G401 (cell line): Measurements from ENCODE around the gene ELK3. TPM values are rescaled to one million over a fixed set of nuclear protein-coding genes. Genes with fewer than 3 reads are reported as not detected.

Experiments
- DNase-seq: peaks from one replicate; pipeline ENCODE4 v3.0.0-alpha.2; 2015; ENCODE audit warnings: low spot score
- in situ Hi-C: cut with HindIII; loops from 2 replicates; pipeline ENCODE4 v1.10.0; 2016; ENCODE audit warnings: low sequenced_read_pairs, mixed read lengths
- total RNA-seq: library from RNA; depleted of rRNA; stranded (reverse); fragments of >200 nt; shearing (Covaris generic); gene quantifications from 2 replicates; pipeline ENCODE4 v1.2.3, GENCODE V29; 2014

The ELK3 gene
- total RNA-seq, 1 experiment from 2014 or later: 12.4 TPM

DNA sequence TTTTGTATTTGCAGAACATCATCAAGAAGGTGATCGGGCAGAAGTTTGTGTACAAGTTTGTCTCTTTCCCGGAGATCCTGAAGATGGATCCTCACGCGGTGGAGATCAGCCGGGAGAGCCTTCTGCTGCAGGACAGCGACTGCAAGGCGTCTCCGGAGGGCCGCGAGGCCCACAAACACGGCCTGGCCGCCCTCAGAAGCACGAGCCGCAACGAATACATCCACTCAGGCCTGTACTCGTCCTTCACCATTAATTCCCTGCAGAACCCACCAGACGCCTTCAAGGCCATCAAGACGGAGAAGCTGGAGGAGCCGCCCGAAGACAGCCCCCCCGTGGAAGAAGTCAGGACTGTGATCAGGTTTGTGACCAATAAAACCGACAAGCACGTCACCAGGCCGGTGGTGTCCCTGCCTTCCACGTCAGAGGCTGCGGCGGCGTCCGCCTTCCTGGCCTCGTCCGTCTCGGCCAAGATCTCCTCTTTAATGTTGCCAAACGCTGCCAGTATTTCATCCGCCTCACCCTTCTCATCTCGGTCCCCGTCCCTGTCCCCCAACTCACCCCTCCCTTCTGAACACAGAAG lies 52.8 kb downstream of the ELK3 start:
- DNase-seq: no peak
- in situ Hi-C loops: no loop called here

DNA sequence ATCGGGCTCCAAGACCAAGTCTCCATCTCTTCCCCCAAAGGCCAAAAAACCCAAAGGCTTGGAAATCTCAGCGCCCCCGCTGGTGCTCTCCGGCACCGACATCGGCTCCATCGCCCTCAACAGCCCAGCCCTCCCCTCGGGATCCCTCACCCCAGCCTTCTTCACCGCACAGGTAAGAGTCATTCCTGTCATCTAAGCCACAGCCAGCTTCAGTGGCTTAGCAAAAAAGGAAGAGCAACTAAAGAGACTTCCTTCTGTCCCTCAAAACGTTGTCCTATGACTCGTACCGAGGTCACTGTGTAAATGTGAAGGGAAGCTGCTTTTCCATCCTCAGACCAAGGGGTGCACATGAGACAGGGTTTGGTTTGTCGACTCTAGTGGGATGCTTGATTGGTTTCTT lies 53.4 kb downstream of the ELK3 start:
- in situ Hi-C loops: no loop called here

DNA sequence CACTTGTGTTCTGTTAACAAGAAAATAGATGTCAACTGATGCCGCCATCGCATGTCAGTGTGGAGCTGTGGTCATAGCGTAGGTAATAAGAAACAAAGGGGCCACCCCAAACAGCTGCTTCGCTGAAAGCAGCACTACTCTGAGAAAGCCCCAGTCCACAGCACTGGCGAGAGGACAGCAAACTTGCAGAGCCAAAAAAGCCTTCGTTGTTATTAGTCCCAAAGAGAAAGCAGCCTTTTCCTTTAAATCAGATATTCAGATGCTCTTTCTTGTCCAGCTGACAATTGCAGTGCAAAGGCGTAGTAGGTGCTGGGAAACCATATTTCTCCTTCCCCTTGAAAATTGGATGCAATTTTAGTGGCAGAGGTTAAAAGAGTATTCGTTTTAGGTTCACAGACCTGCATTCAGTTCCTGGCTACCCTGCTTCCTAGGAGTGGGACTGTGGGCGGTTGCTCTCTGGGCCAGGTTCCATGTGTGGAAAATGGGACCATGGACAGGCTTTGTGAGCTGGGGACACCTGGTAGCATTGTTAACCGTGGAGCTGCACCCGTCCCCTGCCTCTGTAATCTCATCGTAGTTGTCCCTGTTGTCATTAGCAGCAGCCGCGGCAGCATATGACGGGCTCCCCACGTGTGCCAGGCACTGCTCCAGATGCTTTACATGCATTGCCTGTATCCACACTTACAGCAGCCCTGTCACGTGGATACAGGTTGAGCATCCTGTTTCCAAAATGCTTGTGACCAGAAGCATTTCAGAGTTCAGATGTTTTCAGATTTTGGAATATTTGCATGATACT lies 54.2 kb downstream of the ELK3 start:
- in situ Hi-C loops: no loop called here
- DNase-seq: peak; percentile 49

More for the DNA sequence above, 53.4 kb downstream of the ELK3 start:
- no peak for DNase-seq

DNA sequence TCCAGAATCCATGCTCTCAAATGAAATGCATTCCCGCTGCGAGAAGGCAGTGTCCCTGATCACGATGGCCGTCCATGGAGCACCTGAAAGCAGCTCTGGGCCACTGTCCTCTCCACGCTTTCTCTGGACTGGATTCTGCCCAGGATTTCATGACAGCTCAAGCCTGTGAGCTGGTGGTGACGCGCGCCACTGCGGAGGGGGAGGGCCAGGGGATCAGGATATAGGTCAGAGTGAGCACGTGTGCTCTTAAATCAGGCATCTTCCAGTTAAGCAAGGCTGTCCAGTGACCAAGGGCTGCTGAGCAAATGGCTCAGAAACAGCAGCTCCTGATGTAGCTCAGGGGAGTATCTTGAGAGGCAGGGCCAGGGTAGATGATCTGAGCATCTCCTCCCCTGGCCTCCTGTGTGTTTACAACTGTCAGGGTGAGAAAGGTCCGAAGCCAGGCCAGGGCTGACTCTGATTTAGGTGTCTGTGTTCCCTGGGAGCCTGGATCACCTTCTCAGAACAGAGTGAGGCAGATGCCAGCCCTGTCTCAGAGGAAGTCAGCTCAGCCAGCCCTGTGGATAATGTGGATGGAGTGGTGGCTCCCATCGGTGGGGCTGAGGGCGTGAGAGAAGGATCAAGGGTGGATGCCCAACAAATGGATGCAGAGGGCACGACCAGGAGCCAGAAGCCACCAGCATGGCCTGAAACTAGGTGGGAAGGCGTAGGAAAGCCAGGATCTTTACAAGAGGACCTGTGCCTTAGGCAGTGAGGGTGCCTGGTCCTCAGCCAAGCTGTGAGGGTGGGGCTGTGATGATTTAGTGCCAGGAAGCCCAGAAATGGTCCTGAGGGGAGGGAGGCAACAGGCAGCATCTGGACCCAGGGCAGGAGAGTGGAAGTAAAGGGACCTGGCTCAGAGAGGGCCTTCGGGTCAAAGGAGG lies 55.3 kb downstream of the ELK3 start:
- peak; percentile 85 for DNase-seq
- in situ Hi-C loops: no loop called here

DNA sequence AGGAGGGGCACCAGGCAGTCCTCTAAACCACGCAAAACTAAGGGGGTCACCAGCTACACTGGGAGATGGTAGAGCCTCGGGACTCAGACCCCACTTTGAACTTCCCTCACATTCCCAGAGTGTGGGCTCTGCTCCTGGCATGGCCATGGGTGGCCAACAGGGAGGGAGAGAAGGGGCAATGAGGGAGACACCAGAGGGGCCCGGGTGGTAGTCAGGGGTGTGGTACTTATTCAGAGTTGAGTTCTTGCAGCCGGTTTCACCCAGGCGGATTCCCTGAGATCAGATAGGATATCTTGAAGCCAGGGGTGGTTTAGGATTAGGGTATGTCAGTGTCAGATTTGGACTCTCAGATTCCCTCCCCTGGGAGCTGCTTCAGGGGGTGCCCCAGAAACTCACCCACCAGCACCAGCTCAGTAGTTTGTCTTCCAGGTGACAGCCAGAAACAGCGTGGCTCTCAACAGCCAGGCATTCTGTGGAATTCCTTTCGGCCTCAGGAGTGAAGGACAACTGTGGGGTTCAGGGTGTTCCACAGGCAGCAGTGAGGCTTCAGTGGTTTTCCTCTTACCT lies 56.0 kb downstream of the ELK3 start:
- in situ Hi-C loops: no loop called here
- no peak for DNase-seq

DNA sequence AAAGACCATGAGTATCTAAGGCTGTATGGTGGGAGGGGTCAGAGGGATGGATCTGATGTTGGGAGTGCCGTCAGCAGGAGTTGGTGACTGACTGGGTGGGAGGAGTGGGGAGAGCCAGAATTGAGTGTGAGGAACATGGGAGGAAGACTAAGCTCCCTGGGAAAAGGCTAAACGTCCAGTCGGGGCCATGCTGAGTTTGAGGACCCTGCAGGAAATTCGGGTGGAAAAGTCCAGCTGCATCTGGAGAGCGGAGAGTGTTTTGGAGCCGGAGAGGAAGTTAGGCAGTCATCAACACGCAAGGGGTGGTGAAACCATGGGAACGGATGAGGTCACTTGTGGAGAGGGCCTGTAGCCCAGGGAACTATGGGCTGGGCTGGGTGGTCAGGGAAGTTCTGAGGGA lies 60.9 kb downstream of the ELK3 start:
- in situ Hi-C loops: no loop called here
- no peak for DNase-seq

DNA sequence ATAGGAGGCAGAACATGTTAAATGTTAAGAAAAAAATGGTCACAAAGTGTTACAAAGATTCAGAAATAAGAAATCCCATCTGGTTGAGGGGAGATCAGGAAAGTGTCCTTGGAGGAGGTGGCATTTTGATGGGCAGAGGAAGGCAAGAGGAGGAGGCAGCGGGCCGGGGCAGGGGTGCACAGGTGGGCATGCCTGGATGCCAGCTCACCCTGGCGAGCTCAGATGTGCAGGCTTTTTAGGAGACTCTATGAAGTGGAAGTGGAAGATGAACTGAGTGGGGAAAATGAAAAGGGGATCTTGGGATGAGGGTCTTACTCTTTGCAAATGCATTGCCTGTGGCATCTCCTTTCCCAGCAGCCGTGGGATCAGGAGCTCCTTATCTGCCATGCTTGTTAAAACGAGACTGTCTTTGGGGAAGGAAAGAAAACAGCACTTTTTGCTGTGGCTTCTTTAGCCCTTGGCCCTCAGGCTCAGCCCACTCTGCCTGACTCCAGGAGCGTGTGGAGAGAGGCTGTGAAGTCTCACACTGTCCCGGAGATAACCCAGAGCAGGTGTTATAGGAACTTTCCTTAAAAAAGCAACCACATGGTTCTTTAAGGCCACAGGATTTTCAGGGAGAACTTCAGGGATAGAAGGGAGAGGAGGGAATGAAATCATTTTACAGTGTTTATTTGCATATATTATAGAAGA lies 62.6 kb downstream of the ELK3 start:
- in situ Hi-C loops: no loop called here

DNA sequence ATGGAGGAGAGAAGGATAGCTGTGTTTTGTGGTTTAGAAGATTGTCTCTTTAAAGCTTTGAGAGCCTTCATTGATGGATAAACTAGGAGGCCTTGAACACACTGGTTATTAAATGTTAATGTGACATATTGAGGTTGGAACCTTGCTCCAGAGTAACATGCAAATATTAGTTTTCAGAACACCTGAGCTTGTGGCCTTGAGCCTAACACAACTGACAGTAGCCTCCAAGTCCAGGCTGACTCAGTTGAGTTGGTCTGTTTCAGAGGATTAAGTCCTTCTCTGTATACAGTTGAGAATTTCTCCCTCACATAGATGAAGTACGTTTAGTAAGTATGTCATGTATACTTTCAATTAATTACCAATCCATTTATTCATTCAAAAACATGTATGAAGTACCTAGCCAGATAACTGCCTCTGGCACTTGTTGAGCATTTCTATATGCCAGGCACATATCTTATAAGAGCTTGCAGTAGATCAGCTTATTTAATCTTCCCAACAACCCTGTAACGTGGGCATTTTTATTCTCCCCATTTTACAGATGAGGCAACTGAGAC lies 63.5 kb downstream of the ELK3 start:
- in situ Hi-C loops: no loop called here
- no peak for DNase-seq

More for the DNA sequence above, 62.6 kb downstream of the ELK3 start:
- no peak for DNase-seq

DNA sequence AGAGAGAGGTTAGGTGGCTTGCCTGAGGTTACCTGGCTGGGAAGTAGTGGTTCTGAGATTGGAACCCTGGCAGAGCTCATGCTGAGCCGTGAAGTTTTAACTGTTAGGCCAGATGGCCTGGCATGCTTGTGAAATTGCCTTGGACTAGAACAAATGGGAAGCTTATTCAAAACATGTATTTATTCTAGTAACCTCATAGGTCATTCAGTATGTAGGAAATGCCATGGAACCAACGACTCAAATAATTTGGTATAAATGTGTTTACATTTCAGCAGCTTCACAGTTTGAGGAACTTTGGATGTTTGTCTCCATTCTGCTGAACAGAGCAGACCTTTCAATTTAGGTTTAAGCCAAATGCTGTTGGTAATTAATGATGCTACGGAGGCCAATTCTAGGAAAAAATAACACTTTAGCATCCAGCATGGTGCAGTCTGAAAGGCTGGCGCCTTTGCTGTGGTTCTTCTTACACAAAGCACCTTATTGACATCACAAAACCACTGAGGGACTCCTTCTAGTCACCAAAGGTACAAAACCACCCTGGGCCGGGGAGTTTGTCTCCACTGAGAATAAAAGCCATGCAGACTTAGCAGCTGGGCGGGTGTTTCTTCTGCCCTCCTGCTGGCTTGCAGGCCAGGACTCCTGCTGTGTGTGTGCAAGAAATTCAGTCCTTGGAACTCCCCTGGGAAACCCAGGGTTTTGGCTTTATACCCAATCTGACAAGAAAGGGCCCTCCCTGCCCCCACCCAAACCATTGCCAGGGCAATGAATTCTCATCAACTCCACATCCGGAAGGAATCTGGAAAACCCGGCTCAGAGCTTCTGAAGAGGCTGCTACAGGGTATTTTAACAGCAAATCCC lies 64.2 kb downstream of the ELK3 start:
- in situ Hi-C loops: no loop called here
- peak; percentile 79 for DNase-seq

DNA sequence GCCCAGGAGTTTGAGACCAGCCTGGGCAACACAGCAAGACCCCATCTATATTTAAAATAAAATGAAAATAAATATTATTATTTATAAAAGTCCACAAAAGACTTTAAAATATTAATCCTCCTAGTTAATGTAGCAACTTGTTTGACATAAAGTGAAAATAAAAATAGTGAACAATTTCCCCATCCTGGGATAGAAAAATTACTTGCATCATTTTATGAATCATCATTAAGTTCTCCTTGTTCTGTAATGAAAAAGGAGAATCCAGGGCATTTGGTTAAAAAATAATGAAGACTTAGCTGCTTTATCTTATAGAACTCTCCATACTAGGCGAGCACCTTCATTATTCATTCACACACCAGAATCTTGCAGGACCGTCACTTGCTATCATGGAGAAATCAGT lies 66.1 kb downstream of the ELK3 start:
- DNase-seq: no peak
- in situ Hi-C loops: no loop called here

DNA sequence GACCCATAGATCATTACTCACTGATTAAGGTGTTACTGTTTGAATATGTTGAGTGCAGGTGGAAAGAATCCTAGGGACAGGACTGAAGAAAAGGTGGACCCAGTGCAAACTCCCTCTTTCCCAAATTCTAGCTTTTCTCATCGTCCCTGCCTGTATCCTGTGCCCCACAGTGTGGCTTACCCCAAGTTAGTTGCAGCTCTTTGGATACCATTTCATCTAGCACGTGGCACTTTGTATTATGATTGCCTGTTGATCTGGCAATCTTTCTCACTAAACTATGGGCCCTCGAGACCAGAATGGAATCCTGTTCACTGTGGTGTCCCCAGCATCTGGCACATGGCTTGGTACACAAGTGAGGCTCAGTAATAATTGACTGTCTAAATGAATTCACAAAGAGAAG lies 66.5 kb downstream of the ELK3 start:
- in situ Hi-C loops: no loop called here
- no peak for DNase-seq

DNA sequence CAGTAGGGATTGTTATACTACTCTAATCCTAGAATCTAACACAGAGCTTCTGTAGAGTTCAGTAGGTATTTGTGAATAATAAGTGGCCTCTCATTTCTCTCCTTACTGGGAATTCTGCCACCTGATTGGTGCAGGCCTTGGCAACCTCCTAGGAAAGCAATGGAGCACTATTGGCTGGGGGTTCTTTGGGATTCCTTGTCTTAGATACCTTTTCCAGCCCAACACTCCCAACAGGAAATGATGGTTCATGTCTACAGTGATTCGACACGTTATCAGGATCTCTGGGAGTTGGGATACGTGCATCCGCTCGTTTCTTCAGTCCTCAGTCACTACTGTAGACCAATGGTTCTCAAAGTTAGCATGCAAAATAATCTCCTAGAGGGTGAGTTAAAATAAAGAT lies 67.4 kb downstream of the ELK3 start:
- in situ Hi-C loops: no loop called here

DNA sequence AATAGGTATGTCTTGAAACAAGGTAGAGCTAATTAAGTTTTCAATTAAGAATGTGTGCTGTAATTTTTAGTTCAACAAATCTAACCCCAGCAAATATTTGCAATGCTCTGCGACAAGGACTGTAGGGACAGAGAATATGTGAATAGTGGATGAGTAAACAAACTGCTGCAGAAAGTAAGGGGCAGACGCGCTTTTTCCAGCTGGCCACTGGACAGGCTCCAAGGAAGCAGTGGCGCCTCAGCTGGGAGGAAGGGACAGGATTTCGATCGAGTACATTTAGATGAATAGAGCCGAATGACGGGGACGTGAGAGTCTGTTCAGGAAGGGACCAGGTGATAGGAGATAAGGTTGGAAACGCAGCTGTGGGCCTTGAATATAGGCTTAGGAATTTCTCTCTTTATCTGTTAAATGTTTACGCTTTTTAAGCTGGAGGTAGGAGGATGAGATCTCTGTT lies 69.3 kb downstream of the ELK3 start:
- in situ Hi-C loops: no loop called here
- no peak for DNase-seq

More for the DNA sequence above, 67.4 kb downstream of the ELK3 start:
- DNase-seq: no peak

DNA sequence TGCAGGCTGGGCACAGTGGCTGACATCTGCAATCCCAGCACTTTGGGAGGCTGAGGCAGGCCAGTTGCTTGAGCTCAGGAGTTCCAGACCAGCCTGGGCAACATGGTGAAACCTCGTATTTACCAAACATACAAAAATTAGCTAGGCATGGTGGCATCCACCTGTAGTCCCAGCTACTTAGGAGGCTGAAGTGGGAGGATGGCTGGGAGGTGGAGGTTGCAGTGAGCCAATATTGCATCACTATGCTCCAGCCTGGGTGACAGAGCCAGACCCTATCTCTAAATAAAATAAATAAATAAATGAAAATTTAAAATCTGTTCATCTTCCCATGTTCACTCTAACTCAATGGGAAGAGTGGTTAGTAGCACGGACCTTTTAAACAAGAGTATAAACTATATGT lies 71.2 kb downstream of the ELK3 start:
- DNase-seq: no peak
- in situ Hi-C loops: no loop called here

DNA sequence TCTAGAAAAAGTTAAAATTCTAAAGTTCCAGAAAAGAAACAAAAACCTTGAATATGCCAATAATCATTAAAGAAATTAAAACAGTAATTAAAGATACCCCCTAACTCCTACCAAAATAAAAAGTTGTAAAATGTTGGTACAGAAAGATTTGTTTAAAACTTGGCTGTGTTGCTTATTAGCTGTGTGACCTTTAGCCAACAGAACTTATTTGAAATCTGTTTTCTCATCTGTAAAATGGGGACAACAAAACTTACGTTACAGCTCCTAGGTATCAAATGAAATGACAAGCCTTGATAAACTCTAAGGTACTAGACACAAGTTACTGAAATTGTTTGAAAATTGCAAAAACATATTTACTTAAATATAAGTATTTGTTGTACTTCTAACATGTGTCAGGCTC lies 71.7 kb downstream of the ELK3 start:
- in situ Hi-C loops: no loop called here
- DNase-seq: no peak

DNA sequence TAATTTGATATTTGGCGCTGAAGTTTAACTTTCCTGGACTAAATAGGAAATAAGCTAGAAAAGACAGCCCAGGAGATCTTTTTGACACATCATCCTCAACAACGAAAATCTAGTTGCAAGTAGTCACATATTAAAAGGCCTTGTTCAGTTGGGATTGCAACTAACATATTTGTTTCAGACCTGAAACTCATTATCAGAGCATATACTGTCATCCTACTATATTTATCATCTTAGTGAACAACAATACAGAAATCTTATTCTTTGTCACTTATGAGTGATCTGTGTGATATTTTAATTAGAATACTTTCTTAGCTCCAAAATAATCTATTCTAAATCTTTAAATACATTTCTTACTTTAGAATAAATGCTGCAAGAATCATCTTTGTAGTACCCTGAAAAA lies 72.1 kb downstream of the ELK3 start:
- DNase-seq: no peak
- in situ Hi-C loops: no loop called here

DNA sequence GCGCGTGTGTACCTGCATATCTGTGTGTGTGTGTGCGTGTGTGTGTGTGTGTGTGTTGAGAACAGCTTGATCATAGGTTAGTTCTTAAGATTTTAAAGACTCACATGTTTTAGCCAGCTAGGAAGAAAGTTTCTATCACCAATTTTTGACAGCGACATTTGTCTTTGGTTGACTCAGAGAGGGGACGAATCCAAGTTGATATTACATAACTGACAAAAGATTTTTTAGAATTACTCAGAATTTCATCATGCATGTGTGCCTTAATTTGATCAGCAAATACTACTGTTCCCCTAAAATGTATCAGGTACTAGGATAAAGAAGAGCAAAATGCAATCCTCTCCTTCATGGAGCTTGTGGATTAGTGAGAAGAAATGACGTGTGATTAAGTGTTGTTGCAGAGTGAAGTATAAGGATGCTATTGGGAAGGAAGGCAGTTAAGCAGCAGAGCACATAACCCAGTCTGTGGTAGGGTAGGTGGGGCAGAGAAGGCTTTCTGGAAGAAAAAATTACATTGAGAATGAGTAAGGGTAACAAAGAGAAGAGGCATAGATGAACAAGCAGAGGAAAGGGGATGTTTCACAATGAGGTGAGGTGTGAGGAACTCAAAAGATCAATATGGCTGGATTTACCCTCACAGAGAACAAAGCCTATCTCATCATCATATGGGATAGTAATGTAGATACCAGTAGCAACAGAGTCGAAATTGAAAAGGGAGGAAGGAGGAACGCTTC lies 77.5 kb downstream of the ELK3 start:
- no peak for DNase-seq
- in situ Hi-C loops: no loop called here
